ENCODE data around the gene SIGLEC11. TPM values are rescaled to one million over a fixed set of nuclear protein-coding genes. Genes with fewer than 3 reads are reported as not detected.

The SIGLEC11 gene
- total and polyA plus RNA-seq, 2 donors from 2014 or later = 1.2 to 1.5 TPM

- H3K27ac ChIP-seq (ENCODE audit: low read depth in 2 of 2, low read length in 2 of 2) = no peak overlapping the region
- H3K27me3 ChIP-seq (ENCODE audit: control insufficient read depth, insufficient read depth, low read length) = no peaks in the 10 kb centered on the region
- intact Hi-C loops (cut with DNase I) = no loop called here
- FAIRE-seq (no peak), DNase-seq (no peak)
- TF ChIP-seq CTCF (IDR thresholded peaks at IDR 0.05; ENCODE audit: borderline replicate concordance, extremely low read depth, insufficient read depth) = no peak
- H3K9ac ChIP-seq (ENCODE audit: low read length in 3 of 3) = no peak overlapping the region
- H3K36me3 ChIP-seq (ENCODE audit: control insufficient read depth in 2 of 3, insufficient read depth in 3 of 3, low read length in 3 of 3) = no peaks in the 10 kb centered on the region
- peaks cover 0 to 3% (median 0%) of the 10 kb centered on the region in 3 donors for H3K4me1 ChIP-seq (ENCODE audit: control insufficient read depth in 2 of 3, insufficient read depth in 2 of 3, low read depth in 1 of 3, low read length in 3 of 3)
- no peaks in the 10 kb centered on the region for H3K9me3 ChIP-seq (ENCODE audit: control insufficient read depth in 2 of 3, insufficient read depth in 1 of 3, low read length in 3 of 3)
- no peak overlapping the region for H3K4me3 ChIP-seq (ENCODE audit: low read length in 3 of 3)
These were observed 27.3 kb downstream of the SIGLEC11 start for GRCh38 chr19:49933643-49934042.

DNA sequence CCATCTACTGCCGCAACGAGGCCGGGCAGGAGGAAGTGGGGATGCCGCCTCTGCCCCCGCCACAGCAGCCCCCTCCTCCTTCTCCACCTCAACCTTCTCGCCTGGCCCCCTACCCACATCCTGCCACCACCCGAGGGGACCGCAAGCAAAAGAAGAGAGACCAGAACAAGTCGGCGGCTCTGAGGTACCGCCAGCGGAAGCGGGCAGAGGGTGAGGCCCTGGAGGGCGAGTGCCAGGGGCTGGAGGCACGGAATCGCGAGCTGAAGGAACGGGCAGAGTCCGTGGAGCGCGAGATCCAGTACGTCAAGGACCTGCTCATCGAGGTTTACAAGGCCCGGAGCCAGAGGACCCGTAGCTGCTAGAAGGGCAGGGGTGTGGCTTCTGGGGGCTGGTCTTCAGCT, 28.2 kb downstream of the SIGLEC11 start:
- Histone ChIP-seq H3K36me3 (ENCODE audit: control insufficient read depth in 2 of 3, insufficient read depth in 3 of 3, low read length in 3 of 3) (no peaks in the 10 kb centered on the region), H3K27me3 (ENCODE audit: control insufficient read depth, insufficient read depth, low read length) (no peaks in the 10 kb centered on the region), H3K4me3 (ENCODE audit: low read length in 3 of 3) (no peak overlapping the region), H3K4me1 (ENCODE audit: control insufficient read depth in 2 of 3, insufficient read depth in 2 of 3, low read depth in 1 of 3, low read length in 3 of 3) (peaks cover 0 to 5% (median 3%) of the 10 kb centered on the region in 3 donors), H3K9ac (ENCODE audit: low read length in 3 of 3) (no peak overlapping the region), H3K9me3 (ENCODE audit: control insufficient read depth in 2 of 3, insufficient read depth in 1 of 3, low read length in 3 of 3) (no peaks in the 10 kb centered on the region), H3K27ac (ENCODE audit: low read depth in 2 of 2, low read length in 2 of 2) (no peak overlapping the region)
- no peak for DNase-seq
- intact Hi-C loops (cut with DNase I) = no loop called here
- no peak for TF ChIP-seq CTCF (IDR thresholded peaks at IDR 0.05; ENCODE audit: borderline replicate concordance, extremely low read depth, insufficient read depth)
- no peak for FAIRE-seq

DNA sequence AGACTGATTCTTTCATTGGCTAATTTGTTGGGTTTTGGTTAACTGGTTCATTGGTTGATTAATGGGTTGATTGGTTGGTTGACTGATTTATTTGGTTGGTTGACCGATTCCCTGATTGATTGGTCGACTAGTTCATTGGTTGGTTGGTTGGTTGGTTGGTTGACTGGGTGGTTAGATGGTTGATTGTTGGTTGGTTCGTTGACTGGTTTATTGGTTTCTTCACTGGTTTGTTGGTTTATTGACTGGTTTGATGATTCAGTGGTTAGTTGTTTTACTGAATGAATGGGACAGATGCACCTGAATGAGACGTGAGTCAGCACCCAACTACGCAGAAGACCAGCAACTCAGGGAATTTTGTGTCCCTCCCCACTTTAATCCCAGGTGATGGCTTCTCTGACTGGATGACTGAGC, 28.9 kb downstream of the SIGLEC11 start:
- no peak for FAIRE-seq
- intact Hi-C loops (cut with DNase I) = no loop called here

More for the DNA sequence above, 28.9 kb downstream of the SIGLEC11 start:
- Histone ChIP-seq H3K9ac (ENCODE audit: low read length in 3 of 3) (no peak overlapping the region), H3K4me3 (ENCODE audit: low read length in 3 of 3) (no peak overlapping the region), H3K27ac (ENCODE audit: low read depth in 2 of 2, low read length in 2 of 2) (no peak overlapping the region), H3K9me3 (ENCODE audit: control insufficient read depth in 2 of 3, insufficient read depth in 1 of 3, low read length in 3 of 3) (no peaks in the 10 kb centered on the region), H3K27me3 (ENCODE audit: control insufficient read depth, insufficient read depth, low read length) (no peaks in the 10 kb centered on the region), H3K36me3 (ENCODE audit: control insufficient read depth in 2 of 3, insufficient read depth in 3 of 3, low read length in 3 of 3) (peaks cover 0 to 6% (median 0%) of the 10 kb centered on the region in 3 donors), H3K4me1 (ENCODE audit: control insufficient read depth in 2 of 3, insufficient read depth in 2 of 3, low read depth in 1 of 3, low read length in 3 of 3) (peaks cover 3 to 10% (median 4%) of the 10 kb centered on the region in 3 donors)
- no peak for DNase-seq
- no peak for TF ChIP-seq CTCF (IDR thresholded peaks at IDR 0.05; ENCODE audit: borderline replicate concordance, extremely low read depth, insufficient read depth)
